Mesenchymal stem cell (in vitro differentiated cells and primary cell): Measurements from ENCODE around the gene MEG3.
A peak's percentile ranks its signal among the peaks of the same experiment; 100 is the strongest.

ENCODE experiments used
- DNase-seq: peaks from one replicate; pipeline ENCODE4 v3.0.0-alpha.2; 2013
- H2AFZ ChIP-seq: one replicate; pipeline ENCODE4 v1.6.1; 2013; ENCODE audit warnings: low read depth, mild to moderate bottlenecking, control low read depth, inconsistent platforms, low read length, moderate library complexity
- H2AK5ac ChIP-seq: 2 replicates; pipeline ENCODE4 v1.6.1; 2013; ENCODE audit warnings: low read length, moderate library complexity, mild to moderate bottlenecking, inconsistent platforms; ENCODE audit not compliant: severe bottlenecking
- H2BK120ac ChIP-seq: one replicate; pipeline ENCODE4 v1.6.1; 2013; ENCODE audit warnings: low read depth, mild to moderate bottlenecking, inconsistent platforms, low read length, moderate library complexity
- H2BK12ac ChIP-seq, 2 experiments: one replicate each; pipeline ENCODE4 v1.6.1; 2013; ENCODE audit warnings: inconsistent platforms in 2 of 2, low read length in 2 of 2, mild to moderate bottlenecking in 2 of 2, moderate library complexity in 2 of 2, control low read depth in 1 of 2
- H2BK15ac ChIP-seq: one replicate; pipeline ENCODE4 v1.6.1; 2013; ENCODE audit warnings: mild to moderate bottlenecking, low read depth, inconsistent platforms; ENCODE audit not compliant: poor library complexity, severe bottlenecking
- H2BK5ac ChIP-seq: 2 replicates; pipeline ENCODE4 v1.6.1; 2013; ENCODE audit warnings: low read depth, mild to moderate bottlenecking, low read length, control low read depth, inconsistent platforms; ENCODE audit not compliant: poor library complexity, severe bottlenecking
- H3K14ac ChIP-seq, 2 experiments: one replicate each; pipeline ENCODE4 v1.6.1; 2013; ENCODE audit warnings: inconsistent platforms in 2 of 2, low read length in 2 of 2, control low read depth in 1 of 2, mild to moderate bottlenecking in 1 of 2, moderate library complexity in 1 of 2
- H3K18ac ChIP-seq, 2 experiments: one replicate each; pipeline ENCODE4 v1.6.1; 2013; ENCODE audit warnings: inconsistent platforms in 2 of 2, low read length in 2 of 2, control low read depth in 1 of 2, low read depth in 1 of 2, mild to moderate bottlenecking in 1 of 2
- H3K23ac ChIP-seq, 2 experiments: one replicate each; pipeline ENCODE4 v1.6.1; 2013; ENCODE audit warnings: inconsistent platforms in 2 of 2, low read length in 2 of 2, mild to moderate bottlenecking in 2 of 2, moderate library complexity in 2 of 2, control low read depth in 1 of 2
- H3K27ac ChIP-seq: 2 replicates; pipeline ENCODE4 v1.5.1; 2013; ENCODE audit warnings: mild to moderate bottlenecking, moderate library complexity, low read length, control low read depth, inconsistent platforms; ENCODE audit not compliant: poor library complexity, severe bottlenecking
- H3K27me3 ChIP-seq, 2 experiments: 2 replicates each; pipeline versions ENCODE4 v1.6.1 to v1.7.0; 2013; ENCODE audit warnings: low read length in 2 of 2, mild to moderate bottlenecking in 2 of 2, moderate library complexity in 2 of 2, control low read depth in 1 of 2, inconsistent platforms in 1 of 2; ENCODE audit not compliant: control insufficient read depth in 1 of 2, insufficient read depth in 1 of 2
- H3K36me3 ChIP-seq, 2 experiments: 2 replicates each; pipeline versions ENCODE4 v1.6.1 to v1.7.0; 2013; ENCODE audit warnings: low read length in 2 of 2, control low read depth in 1 of 2, inconsistent platforms in 1 of 2, low read depth in 1 of 2, mild to moderate bottlenecking in 1 of 2; ENCODE audit not compliant: insufficient read depth in 2 of 2, control insufficient read depth in 1 of 2
- H3K4ac ChIP-seq, 2 experiments: one replicate each; pipeline ENCODE4 v1.6.1; 2013; ENCODE audit warnings: inconsistent platforms in 2 of 2, low read length in 2 of 2, mild to moderate bottlenecking in 2 of 2, moderate library complexity in 2 of 2, control low read depth in 1 of 2, low read depth in 1 of 2
- H3K4me1 ChIP-seq: 2 replicates; pipeline ENCODE4 v1.6.1; 2013; ENCODE audit warnings: low read depth, low read length, control low read depth; ENCODE audit not compliant: control insufficient read depth, insufficient read depth
- H3K4me2 ChIP-seq: 2 replicates; pipeline ENCODE4 v1.6.1; 2013; ENCODE audit warnings: low read length, mild to moderate bottlenecking, inconsistent platforms; ENCODE audit not compliant: poor library complexity, severe bottlenecking
- H3K4me3 ChIP-seq, 2 experiments: 2 replicates each; pipeline versions ENCODE4 v1.5.1 to v1.7.0; 2013; ENCODE audit warnings: low read length in 2 of 2, mild to moderate bottlenecking in 2 of 2, control low read depth in 1 of 2, low read depth in 1 of 2; ENCODE audit not compliant: insufficient read depth in 1 of 2
- H3K79me1 ChIP-seq: replicated peaks from 2 replicates; pipeline ENCODE4 v1.6.1; 2013; ENCODE audit warnings: mild to moderate bottlenecking, control low read depth, low read length, inconsistent platforms; ENCODE audit not compliant: poor library complexity, severe bottlenecking
- H3K9ac ChIP-seq: 2 replicates; pipeline ENCODE4 v1.7.0; 2013; ENCODE audit warnings: mild to moderate bottlenecking, low read length, moderate library complexity
- H3K9me3 ChIP-seq: 2 replicates; pipeline ENCODE4 v1.7.0; 2013; ENCODE audit warnings: mild to moderate bottlenecking, low read length; ENCODE audit not compliant: control insufficient read depth
- H4K8ac ChIP-seq: one replicate; pipeline ENCODE4 v1.6.1; 2013; ENCODE audit warnings: inconsistent platforms, mild to moderate bottlenecking, low read length, moderate library complexity
- H4K91ac ChIP-seq: one replicate; pipeline ENCODE4 v1.6.1; 2013; ENCODE audit warnings: mild to moderate bottlenecking, low read length, inconsistent platforms
- WGBS: methylation state at CpG from one replicate; pipeline ENCODE4 v1.1.7; 2013; ENCODE audit warnings: mixed read lengths; 5-methylcytosine and 5-hydroxymethylcytosine counted together

MEG3 gene

GRCh38 chr14:100835548-100836310, 9.8 kb downstream of the MEG3 start:
- DNase-seq: no peak
- Histone ChIP-seq H3K9ac (no peak overlapping the region), H3K4me1 (no peaks in the 10 kb centered on the region), H2BK12ac (peak overlapping the region; percentile 5 to 29), H3K27ac (no peak overlapping the region), H4K8ac (no peak overlapping the region), H3K9me3 (no peaks in the 10 kb centered on the region), H3K79me1 (no peaks in the 10 kb centered on the region), H3K36me3 (peaks cover 0 to 77% of the 10 kb centered on the region in 2 experiments), H4K91ac (no peak overlapping the region), H3K27me3 (peaks cover 0 to 27% of the 10 kb centered on the region in 2 experiments), H3K4ac (no peak overlapping the region), H2BK5ac (no peak overlapping the region), H3K4me3 (no peak overlapping the region), H2AFZ (no peak overlapping the region), H2AK5ac (no peak overlapping the region), H3K23ac (no peak overlapping the region), H2BK120ac (no peak overlapping the region), H2BK15ac (peak overlapping the region; percentile 3), H3K14ac (no peak overlapping the region), H3K4me2 (no peak overlapping the region), H3K18ac (no peak overlapping the region)
- 93% methylated on average over 23 of the region's 24 CpGs for WGBS

- whole genome bisulfite sequencing: 92% methylated on average over 10 of the region's 12 CpGs
- peak overlapping the region in 1 of 2 experiments; percentile 46 for H3K18ac ChIP-seq
- no peak for DNase-seq
Observed at GRCh38 chr14:100836311-100836805, 10.4 kb downstream of the MEG3 start.

GRCh38 chr14:100836941-100837804, 11.3 kb downstream of the MEG3 start:
- Histone ChIP-seq H3K18ac (no peak overlapping the region), H2BK15ac (no peak overlapping the region), H3K9ac (no peak overlapping the region), H4K91ac (no peak overlapping the region), H3K9me3 (no peaks in the 10 kb centered on the region), H2AK5ac (no peak overlapping the region), H3K4me3 (no peak overlapping the region), H2BK120ac (no peak overlapping the region), H2AFZ (no peak overlapping the region), H3K36me3 (peaks cover 0 to 70% of the 10 kb centered on the region in 2 experiments), H4K8ac (no peak overlapping the region), H3K14ac (no peak overlapping the region), H3K4ac (no peak overlapping the region), H2BK5ac (no peak overlapping the region), H2BK12ac (no peak overlapping the region), H3K27me3 (peaks cover 0 to 15% of the 10 kb centered on the region in 2 experiments), H3K23ac (no peak overlapping the region), H3K27ac (no peak overlapping the region), H3K79me1 (no peaks in the 10 kb centered on the region), H3K4me2 (no peak overlapping the region), H3K4me1 (no peaks in the 10 kb centered on the region)
- DNase-seq: no peak
- WGBS: 77% methylated on average over 26 of the region's 26 CpGs

More at GRCh38 chr14:100836311-100836805, 10.4 kb downstream of the MEG3 start:
- Histone ChIP-seq H4K91ac (no peak overlapping the region), H3K9me3 (no peaks in the 10 kb centered on the region), H3K36me3 (peaks cover 0 to 71% of the 10 kb centered on the region in 2 experiments), H2BK15ac (no peak overlapping the region), H3K4ac (no peak overlapping the region), H3K14ac (no peak overlapping the region), H2BK120ac (no peak overlapping the region), H3K4me3 (no peak overlapping the region), H3K27ac (no peak overlapping the region), H2AFZ (no peak overlapping the region), H3K9ac (no peak overlapping the region), H3K27me3 (peaks cover 0 to 22% of the 10 kb centered on the region in 2 experiments), H2AK5ac (no peak overlapping the region), H3K79me1 (no peaks in the 10 kb centered on the region), H4K8ac (no peak overlapping the region), H2BK5ac (no peak overlapping the region), H3K4me2 (no peak overlapping the region), H3K23ac (no peak overlapping the region), H2BK12ac (peak overlapping the region in 1 of 2 experiments; percentile 3), H3K4me1 (no peaks in the 10 kb centered on the region)
